Fibroblast of the aortic adventitia (primary cell): ENCODE results near the gene SKAP1. TPM values are rescaled to one million over a fixed set of nuclear protein-coding genes. Genes with fewer than 3 reads are reported as not detected.
"Not testable (repeated sequence)": the region's sequence is repeated elsewhere in the genome, so short reads cannot be mapped to it uniquely, and the experiment has no call there.

Experiments
- DNase-seq: peaks from one replicate; pipeline ENCODE4 v3.0.0-alpha.2; 2010; ENCODE audit warnings: low read depth
- H3K4me3 ChIP-seq: 2 replicates; pipeline ENCODE4 v1.5.1; 2011; ENCODE audit warnings: low read depth, mild to moderate bottlenecking, control low read depth, low read length, moderate library complexity
- CTCF ChIP-seq: IDR thresholded peaks from 2 replicates; pipeline ENCODE4 v1.5.1; 2011; ENCODE audit warnings: mild to moderate bottlenecking, low read length, control low read depth, inconsistent platforms; ENCODE audit not compliant: insufficient read depth
- total RNA-seq: library from RNA; depleted of rRNA; stranded (reverse); fragments of >200 nt; gene quantifications from 2 replicates; pipeline ENCODE4 v1.2.3, GENCODE V29; 2012; ENCODE audit warnings: low replicate concordance

Gene SKAP1
- total RNA-seq, 1 donor, result not detected

- H3K4me3 ChIP-seq, result no peak overlapping the region
- DNase-seq, result no peak
- no peak for TF ChIP-seq CTCF
These were observed 29.2 kb upstream of the SKAP1 start for GRCh38 chr17:48459070-48459844.

- TF ChIP-seq CTCF, result peak; percentile 98
- no peak overlapping the region for H3K4me3 ChIP-seq
- DNase-seq, result peak; percentile 50
These were observed 27.2 kb upstream of the SKAP1 start for GRCh38 chr17:48457080-48457836.

GRCh38 chr17:48456589-48456988 is 26.6 kb upstream of the SKAP1 start:
- TF ChIP-seq CTCF, result no peak
- no peak for DNase-seq
- no peak overlapping the region for H3K4me3 ChIP-seq

- no peak for TF ChIP-seq CTCF
These were observed 25.8 kb upstream of the SKAP1 start for GRCh38 chr17:48455791-48456190.

GRCh38 chr17:48453447-48453846 is 23.4 kb upstream of the SKAP1 start:
- TF ChIP-seq CTCF, result no peak
- no peak overlapping the region for H3K4me3 ChIP-seq
- no peak for DNase-seq

More at GRCh38 chr17:48455791-48456190, 25.8 kb upstream of the SKAP1 start:
- H3K4me3 ChIP-seq, result no peak overlapping the region
- DNase-seq, result no peak

GRCh38 chr17:48451489-48451888 is 21.5 kb upstream of the SKAP1 start:
- DNase-seq, result no peak
- TF ChIP-seq CTCF, result no peak
- no peak overlapping the region for H3K4me3 ChIP-seq

GRCh38 chr17:48449335-48449734 is 19.3 kb upstream of the SKAP1 start:
- DNase-seq, H3K4me3 ChIP-seq: not testable (repeated sequence)
